DND-41 (cell line): ENCODE measurements around the gene RC3H1.
A peak's percentile ranks its signal among the peaks of the same experiment; 100 is the strongest.

Source experiments
- ATAC-seq: fragments of 200-7000 bp; cut with Tn5 transposase; 3 replicates; pipeline ENCODE4 v1.9.1; 2021; ENCODE audit warnings: low read depth; ENCODE audit not compliant: insufficient read depth
- DNase-seq: peaks from one replicate; pipeline ENCODE4 v3.0.0-alpha.2; 2020
- H2AFZ ChIP-seq: 2 replicates; pipeline ENCODE4 v1.6.0; 2012; ENCODE audit warnings: low read depth, low read length
- H3K27ac ChIP-seq: 2 replicates; pipeline ENCODE4 v1.5.1; 2012; ENCODE audit warnings: low read length, inconsistent platforms
- H3K27me3 ChIP-seq: fragments of 200-600 bp; sonication (generic); 2 replicates; pipeline ENCODE4 v1.6.0; 2012; ENCODE audit warnings: low read length, mild to moderate bottlenecking, inconsistent platforms; ENCODE audit not compliant: insufficient read depth, poor library complexity
- H3K36me3 ChIP-seq: 2 replicates; pipeline ENCODE4 v1.5.1; 2012; ENCODE audit warnings: low read length, inconsistent platforms; ENCODE audit not compliant: insufficient read depth
- H3K4me1 ChIP-seq: 2 replicates; pipeline ENCODE4 v1.5.1; 2012; ENCODE audit warnings: mild to moderate bottlenecking, low read length; ENCODE audit not compliant: insufficient read depth
- H3K4me2 ChIP-seq: 2 replicates; pipeline ENCODE4 v1.6.0; 2012; ENCODE audit warnings: mild to moderate bottlenecking, moderate library complexity, low read length, inconsistent platforms; ENCODE audit not compliant: insufficient read depth
- H3K4me3 ChIP-seq, 2 experiments: fragments of 200-600 bp in 1 of 2; shearing (Covaris generic) in 1 of 2; 2 replicates each; pipeline ENCODE4 v1.5.1; 2012 to 2016; ENCODE audit warnings: inconsistent platforms in 2 of 2, low read length in 2 of 2, mild to moderate bottlenecking in 2 of 2, low read depth in 1 of 2, moderate library complexity in 1 of 2
- H3K79me2 ChIP-seq: 2 replicates; pipeline ENCODE4 v1.6.0; 2012; ENCODE audit warnings: low read length, inconsistent platforms; ENCODE audit not compliant: insufficient read depth
- H3K9ac ChIP-seq: 2 replicates; pipeline ENCODE4 v1.6.0; 2012; ENCODE audit warnings: low read depth, mild to moderate bottlenecking, inconsistent platforms, low read length, moderate library complexity
- H3K9me3 ChIP-seq: 2 replicates; pipeline ENCODE4 v1.5.1; 2012; ENCODE audit warnings: low read length, moderate library complexity, mild to moderate bottlenecking, inconsistent platforms; ENCODE audit not compliant: insufficient read depth, severe bottlenecking
- H4K20me1 ChIP-seq: 2 replicates; pipeline ENCODE4 v1.6.0; 2012; ENCODE audit warnings: low read length; ENCODE audit not compliant: insufficient read depth
- EZH2 ChIP-seq: IDR thresholded peaks from 3 replicates; pipeline ENCODE4 v1.6.1; 2012; ENCODE audit warnings: borderline replicate concordance, low read depth, mild to moderate bottlenecking, moderate library complexity, low read length, inconsistent platforms; ENCODE audit not compliant: severe bottlenecking
- TF ChIP-seq, protein P1 (sequence below): IDR thresholded peaks from 2 replicates; pipeline ENCODE4 v1.5.1; 2012; ENCODE audit warnings: borderline replicate concordance, low read length, moderate library complexity, mild to moderate bottlenecking; ENCODE audit not compliant: poor library complexity, severe bottlenecking; ENCODE audit errors: extremely low read depth

The RC3H1 gene, protein sequence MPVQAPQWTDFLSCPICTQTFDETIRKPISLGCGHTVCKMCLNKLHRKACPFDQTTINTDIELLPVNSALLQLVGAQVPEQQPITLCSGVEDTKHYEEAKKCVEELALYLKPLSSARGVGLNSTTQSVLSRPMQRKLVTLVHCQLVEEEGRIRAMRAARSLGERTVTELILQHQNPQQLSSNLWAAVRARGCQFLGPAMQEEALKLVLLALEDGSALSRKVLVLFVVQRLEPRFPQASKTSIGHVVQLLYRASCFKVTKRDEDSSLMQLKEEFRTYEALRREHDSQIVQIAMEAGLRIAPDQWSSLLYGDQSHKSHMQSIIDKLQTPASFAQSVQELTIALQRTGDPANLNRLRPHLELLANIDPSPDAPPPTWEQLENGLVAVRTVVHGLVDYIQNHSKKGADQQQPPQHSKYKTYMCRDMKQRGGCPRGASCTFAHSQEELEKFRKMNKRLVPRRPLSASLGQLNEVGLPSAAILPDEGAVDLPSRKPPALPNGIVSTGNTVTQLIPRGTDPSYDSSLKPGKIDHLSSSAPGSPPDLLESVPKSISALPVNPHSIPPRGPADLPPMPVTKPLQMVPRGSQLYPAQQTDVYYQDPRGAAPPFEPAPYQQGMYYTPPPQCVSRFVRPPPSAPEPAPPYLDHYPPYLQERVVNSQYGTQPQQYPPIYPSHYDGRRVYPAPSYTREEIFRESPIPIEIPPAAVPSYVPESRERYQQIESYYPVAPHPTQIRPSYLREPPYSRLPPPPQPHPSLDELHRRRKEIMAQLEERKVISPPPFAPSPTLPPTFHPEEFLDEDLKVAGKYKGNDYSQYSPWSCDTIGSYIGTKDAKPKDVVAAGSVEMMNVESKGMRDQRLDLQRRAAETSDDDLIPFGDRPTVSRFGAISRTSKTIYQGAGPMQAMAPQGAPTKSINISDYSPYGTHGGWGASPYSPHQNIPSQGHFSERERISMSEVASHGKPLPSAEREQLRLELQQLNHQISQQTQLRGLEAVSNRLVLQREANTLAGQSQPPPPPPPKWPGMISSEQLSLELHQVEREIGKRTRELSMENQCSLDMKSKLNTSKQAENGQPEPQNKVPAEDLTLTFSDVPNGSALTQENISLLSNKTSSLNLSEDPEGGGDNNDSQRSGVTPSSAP

DNA sequence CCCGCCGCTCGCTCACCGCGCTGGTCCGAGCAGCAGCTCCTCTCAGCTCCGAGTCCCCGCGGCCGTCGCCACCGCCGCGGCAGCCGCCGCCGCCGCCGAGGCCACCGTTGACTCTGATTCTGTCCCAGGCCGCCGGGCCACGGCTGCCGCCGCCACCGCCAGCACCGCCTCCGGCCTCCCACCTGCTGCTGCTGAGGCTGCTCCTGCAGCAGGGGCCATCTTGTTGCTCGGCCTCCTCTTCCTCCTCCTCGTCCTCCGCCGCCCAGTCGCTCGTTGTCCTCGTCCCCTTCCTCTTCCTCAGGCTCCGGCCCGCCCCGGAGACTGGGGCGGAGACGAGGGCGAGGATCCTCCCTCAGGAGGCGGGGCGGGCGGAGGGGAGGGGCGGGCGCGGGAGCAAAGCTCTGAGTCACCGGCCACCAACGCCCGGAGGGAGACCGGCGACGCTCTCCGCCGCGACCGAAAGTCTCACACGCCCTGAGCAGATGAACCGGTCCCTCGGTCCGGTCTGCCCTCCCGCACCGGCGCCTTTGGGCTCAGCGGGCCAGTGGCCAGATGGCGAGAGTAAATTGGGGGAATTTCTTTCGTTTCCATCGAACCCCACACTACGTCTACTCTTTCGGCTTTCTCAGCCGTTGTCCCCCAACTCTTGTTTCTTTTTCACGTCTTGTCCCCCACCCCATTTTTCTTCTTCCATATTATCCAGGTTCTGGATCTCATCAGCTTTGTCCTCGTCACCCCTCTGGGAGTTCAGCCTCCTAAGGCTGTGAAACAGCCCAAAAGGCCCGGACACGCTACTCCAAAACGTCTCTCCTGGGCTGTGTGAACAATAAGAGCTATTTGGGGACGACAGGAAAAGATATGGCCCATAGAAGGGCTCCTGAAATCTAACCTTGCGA lies at the start of gene RC3H1:
Gene RC3H1 (minus strand): TSS at position 278 of the 896 bp plus-strand sequence. CDS start 29,372 bp downstream, outside the sequence.
- Histone ChIP-seq H3K9ac (peak within 1 kb of the TSS; percentile 98), H3K36me3 (peaks cover 13% of the 10 kb centered on the region), H3K4me2 (peak within 1 kb of the TSS; percentile 93), H3K4me1 (peaks cover 50% of the 10 kb centered on the region), H2AFZ (peak within 1 kb of the TSS; percentile 95), H3K9me3 (no peaks in the 10 kb centered on the region), H3K27me3 (no peaks in the 10 kb centered on the region), H4K20me1 (peaks cover 27% of the 10 kb centered on the region), H3K27ac (peak within 1 kb of the TSS; percentile 91), H3K79me2 (peaks cover 49% of the 10 kb centered on the region), H3K4me3 (peak within 1 kb of the TSS; percentile 99 to 100)
- ATAC-seq = peak; percentile 92
- TF ChIP-seq, protein P1, sequence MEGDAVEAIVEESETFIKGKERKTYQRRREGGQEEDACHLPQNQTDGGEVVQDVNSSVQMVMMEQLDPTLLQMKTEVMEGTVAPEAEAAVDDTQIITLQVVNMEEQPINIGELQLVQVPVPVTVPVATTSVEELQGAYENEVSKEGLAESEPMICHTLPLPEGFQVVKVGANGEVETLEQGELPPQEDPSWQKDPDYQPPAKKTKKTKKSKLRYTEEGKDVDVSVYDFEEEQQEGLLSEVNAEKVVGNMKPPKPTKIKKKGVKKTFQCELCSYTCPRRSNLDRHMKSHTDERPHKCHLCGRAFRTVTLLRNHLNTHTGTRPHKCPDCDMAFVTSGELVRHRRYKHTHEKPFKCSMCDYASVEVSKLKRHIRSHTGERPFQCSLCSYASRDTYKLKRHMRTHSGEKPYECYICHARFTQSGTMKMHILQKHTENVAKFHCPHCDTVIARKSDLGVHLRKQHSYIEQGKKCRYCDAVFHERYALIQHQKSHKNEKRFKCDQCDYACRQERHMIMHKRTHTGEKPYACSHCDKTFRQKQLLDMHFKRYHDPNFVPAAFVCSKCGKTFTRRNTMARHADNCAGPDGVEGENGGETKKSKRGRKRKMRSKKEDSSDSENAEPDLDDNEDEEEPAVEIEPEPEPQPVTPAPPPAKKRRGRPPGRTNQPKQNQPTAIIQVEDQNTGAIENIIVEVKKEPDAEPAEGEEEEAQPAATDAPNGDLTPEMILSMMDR = no peak
- TF ChIP-seq EZH2 = no peak
- peak; percentile 90 for DNase-seq

DNA sequence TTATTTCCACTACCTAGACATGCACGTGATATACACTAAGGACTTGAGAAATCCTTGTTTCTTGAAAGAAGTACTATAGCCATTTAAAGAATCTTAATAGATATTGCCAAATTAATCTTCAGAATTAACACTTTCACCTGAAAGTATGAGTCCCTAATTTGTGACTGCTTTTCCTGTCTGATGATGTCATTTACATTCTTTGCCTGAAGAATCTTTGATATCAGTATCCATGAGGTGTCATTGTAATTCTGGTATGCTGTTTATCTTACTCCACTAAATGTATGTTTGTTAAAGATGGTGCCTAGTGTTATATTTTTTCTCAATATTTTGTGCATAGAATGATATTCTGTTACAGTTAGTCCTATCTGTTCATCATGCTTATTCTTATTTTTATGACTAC lies 48.5 kb upstream of the RC3H1 start:
- Histone ChIP-seq H3K36me3 (no peaks in the 10 kb centered on the region), H4K20me1 (no peaks in the 10 kb centered on the region), H3K4me2 (no peak overlapping the region), H3K9me3 (no peaks in the 10 kb centered on the region), H3K79me2 (no peaks in the 10 kb centered on the region), H3K27ac (no peak overlapping the region), H3K4me1 (peaks cover 25% of the 10 kb centered on the region), H3K27me3 (no peaks in the 10 kb centered on the region), H3K9ac (no peak overlapping the region), H3K4me3 (no peak overlapping the region), H2AFZ (no peak overlapping the region)
- ATAC-seq (no peak), DNase-seq (no peak)
- TF ChIP-seq, protein P1 = no peak
- TF ChIP-seq EZH2 = no peak

DNA sequence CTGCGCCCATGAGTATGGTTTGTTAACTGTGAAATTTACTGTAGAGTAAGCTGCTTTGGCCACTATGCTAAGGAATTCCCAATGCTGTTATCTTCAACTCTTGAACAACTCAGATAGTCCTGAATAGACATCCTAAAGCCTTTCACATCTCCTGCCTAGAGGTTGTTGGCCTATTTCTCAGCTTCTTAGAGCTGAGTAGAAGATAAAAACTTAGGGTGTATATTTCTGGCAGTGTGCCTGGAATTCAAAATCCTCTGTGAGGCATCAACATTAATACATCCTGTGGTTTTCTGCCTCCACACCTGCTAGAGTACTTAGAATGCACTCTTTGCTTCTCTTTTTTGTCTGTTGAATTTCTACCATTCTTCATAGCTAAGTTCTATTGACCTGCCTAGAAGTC lies 45.8 kb upstream of the RC3H1 start:
- peak overlapping the region; percentile 41 for H3K4me2 ChIP-seq
- H3K79me2 ChIP-seq = no peaks in the 10 kb centered on the region
- TF ChIP-seq EZH2 = no peak
- TF ChIP-seq, protein P1 = no peak
- H3K9me3 ChIP-seq = no peaks in the 10 kb centered on the region
- 0 out of 2 replicates have a peak overlapping the region, but pooled peaks have one; percentile 1 for H3K9ac ChIP-seq
- peak overlapping the region; percentile 76 for H3K27ac ChIP-seq
- H3K4me1 ChIP-seq = peaks cover 25% of the 10 kb centered on the region
- H2AFZ ChIP-seq = peak overlapping the region; percentile 38; the same call in 1 of the 2 replicates
- H3K4me3 ChIP-seq = no peak overlapping the region
- ATAC-seq (peak; percentile 99), DNase-seq (peak; percentile 69)
- H4K20me1 ChIP-seq = no peaks in the 10 kb centered on the region
- H3K27me3 ChIP-seq = no peaks in the 10 kb centered on the region
- H3K36me3 ChIP-seq = no peaks in the 10 kb centered on the region
